Measurements from ENCODE around the gene TMED10. TPM values are rescaled to one million over a fixed set of nuclear protein-coding genes. Genes with fewer than 3 reads are reported as not detected.

The TMED10 gene
- total and polyA plus RNA-seq, 2 of the 13 experiments (the other 11 are each of a cell fraction or from before 2014, with no cell fraction given) = 311 to 377 TPM

- TF ChIP-seq NR0B2 (CRISPR knock-in tag; IDR thresholded peaks at IDR 0.05) (no peak), ZKSCAN8 (CRISPR knock-in tag; IDR thresholded peaks at IDR 0.05; ENCODE audit: borderline replicate concordance) (peak; percentile 38; the same call in 1 of the 2 replicates), CREBL2 (CRISPR knock-in tag; IDR thresholded peaks at IDR 0.05; ENCODE audit: borderline replicate concordance) (no peak), ZNF713 (CRISPR knock-in tag; IDR thresholded peaks at IDR 0.05) (0 out of 2 replicates have a peak, but pooled peaks have one; percentile 59), BRF2 (CRISPR knock-in tag; IDR thresholded peaks at IDR 0.05) (peak; percentile 21; the same call in 1 of the 2 replicates), JDP2 (CRISPR knock-in tag; IDR thresholded peaks at IDR 0.05; ENCODE audit: borderline replicate concordance) (no peak), KLF11 (CRISPR knock-in tag; IDR thresholded peaks at IDR 0.05) (peak; percentile 55; the same call in 1 of the 2 replicates), ZNF136 (CRISPR knock-in tag; IDR thresholded peaks at IDR 0.05; ENCODE audit: low read depth) (no peak; the same call in 1 of the 2 replicates), RERE (CRISPR knock-in tag; IDR thresholded peaks at IDR 0.05; ENCODE audit: low read depth) (no peak), AHR (CRISPR knock-in tag; IDR thresholded peaks at IDR 0.05) (0 out of 2 replicates have a peak, but pooled peaks have one; percentile 76), FOXK2 (IDR thresholded peaks at IDR 0.05) (no peak), IKZF4 (CRISPR knock-in tag; IDR thresholded peaks at IDR 0.05; ENCODE audit: borderline replicate concordance, low read depth, not compliant biosample characterization) (peak; percentile 81), ZBTB42 (CRISPR knock-in tag; IDR thresholded peaks at IDR 0.05) (no peak), ZNF468 (CRISPR knock-in tag; IDR thresholded peaks at IDR 0.05) (peak; percentile 83; the same call in 1 of the 2 replicates), ZNF792 (CRISPR knock-in tag; IDR thresholded peaks at IDR 0.05) (0 out of 2 replicates have a peak, but pooled peaks have one; percentile 31), IRF9 (CRISPR knock-in tag; IDR thresholded peaks at IDR 0.05; ENCODE audit: borderline replicate concordance) (peak; percentile 73), ETS1 (CRISPR knock-in tag; IDR thresholded peaks at IDR 0.05) (no peak)
Observed at GRCh38 chr14:75126679-75127473, 49.5 kb downstream of the TMED10 start, which contains the start of gene NEK9 (continued).
